GM19324 (cell line): ENCODE measurements around the gene INA.
"Not testable (repeated sequence)": the region's sequence is repeated elsewhere in the genome, so short reads cannot be mapped to it uniquely, and the experiment has no call there.

Source experiments
- ATAC-seq: cut with Tn5 transposase; IDR thresholded peaks from one replicate; pipeline ENCODE4 v1.9.1; 2021; ENCODE audit warnings: mild to moderate bottlenecking, moderate library complexity; ENCODE audit not compliant: unreplicated experiment, low FRiP score

Gene INA

DNA sequence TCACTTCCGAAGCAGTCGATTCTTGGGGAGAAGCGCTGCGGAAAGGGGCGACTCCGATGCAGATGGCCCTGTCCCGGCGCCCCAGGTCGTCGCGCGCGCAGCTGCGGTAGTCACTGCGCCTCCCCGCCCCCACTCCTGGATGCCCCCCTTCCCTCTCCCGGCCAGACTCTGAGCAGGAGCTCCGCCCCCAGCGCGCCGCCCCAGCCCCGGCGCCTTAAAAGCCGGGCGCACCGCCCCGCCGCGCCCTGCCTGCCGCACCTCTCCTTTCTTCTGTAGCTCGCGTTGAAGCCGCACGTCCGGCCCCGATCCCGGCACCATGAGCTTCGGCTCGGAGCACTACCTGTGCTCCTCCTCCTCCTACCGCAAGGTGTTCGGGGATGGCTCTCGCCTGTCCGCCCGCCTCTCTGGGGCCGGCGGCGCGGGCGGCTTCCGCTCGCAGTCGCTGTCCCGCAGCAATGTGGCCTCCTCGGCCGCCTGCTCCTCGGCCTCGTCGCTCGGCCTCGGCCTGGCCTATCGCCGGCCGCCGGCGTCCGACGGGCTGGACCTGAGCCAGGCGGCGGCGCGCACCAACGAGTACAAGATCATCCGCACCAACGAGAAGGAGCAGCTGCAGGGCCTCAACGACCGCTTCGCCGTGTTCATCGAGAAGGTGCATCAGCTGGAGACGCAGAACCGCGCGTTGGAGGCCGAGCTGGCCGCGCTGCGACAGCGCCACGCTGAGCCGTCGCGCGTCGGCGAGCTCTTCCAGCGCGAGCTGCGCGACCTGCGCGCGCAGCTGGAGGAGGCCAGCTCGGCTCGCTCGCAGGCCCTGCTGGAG, at the start of gene INA:
INA (plus strand) TSS at position 243 of the 817 bp plus-strand sequence; CDS start at position 317, 74 bp downstream.
- no peak for ATAC-seq

DNA sequence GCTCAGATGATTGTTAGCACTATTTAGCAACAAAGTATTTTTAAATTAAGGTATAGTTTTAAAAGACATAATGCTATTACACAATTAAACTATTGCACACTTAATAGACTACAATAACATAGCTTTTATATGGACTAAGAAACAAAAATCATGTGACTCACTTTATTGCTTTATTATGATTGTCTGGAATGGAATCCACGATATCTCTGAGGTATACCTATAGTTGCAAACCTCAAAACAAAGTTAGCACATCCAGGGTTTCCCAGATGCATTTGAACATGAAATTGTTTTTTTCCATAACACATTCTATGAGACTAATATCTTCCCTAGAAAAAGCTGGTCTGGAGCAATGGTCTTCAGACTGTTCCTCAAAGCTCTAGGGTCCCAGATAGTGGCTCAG, 49.5 kb upstream of the INA start:
- ATAC-seq, result no peak

DNA sequence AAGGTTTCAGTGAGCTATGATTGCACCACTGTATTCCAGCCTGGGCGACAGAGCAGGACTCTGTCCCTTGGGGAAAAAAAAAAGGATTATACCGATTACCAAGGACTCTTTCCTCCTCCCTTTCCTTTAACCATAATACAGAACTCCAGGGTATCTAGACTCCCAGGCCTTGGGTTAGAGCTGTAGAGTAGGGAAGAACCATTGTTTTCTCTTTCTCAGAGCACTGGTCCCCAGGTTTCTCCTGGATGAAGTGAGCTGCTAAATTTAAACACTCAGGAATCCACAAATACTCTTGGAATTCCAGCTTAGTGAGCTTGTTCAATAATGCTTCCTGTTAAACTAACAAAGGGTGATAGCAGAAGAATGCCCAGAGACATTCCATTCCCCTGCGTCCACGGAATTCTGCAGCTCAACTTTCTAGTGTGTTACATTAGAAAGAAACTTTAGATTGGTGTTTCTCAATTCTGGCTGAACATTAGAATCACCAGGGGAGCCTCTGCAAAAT, 45.8 kb upstream of the INA start:
- ATAC-seq, result no peak

DNA sequence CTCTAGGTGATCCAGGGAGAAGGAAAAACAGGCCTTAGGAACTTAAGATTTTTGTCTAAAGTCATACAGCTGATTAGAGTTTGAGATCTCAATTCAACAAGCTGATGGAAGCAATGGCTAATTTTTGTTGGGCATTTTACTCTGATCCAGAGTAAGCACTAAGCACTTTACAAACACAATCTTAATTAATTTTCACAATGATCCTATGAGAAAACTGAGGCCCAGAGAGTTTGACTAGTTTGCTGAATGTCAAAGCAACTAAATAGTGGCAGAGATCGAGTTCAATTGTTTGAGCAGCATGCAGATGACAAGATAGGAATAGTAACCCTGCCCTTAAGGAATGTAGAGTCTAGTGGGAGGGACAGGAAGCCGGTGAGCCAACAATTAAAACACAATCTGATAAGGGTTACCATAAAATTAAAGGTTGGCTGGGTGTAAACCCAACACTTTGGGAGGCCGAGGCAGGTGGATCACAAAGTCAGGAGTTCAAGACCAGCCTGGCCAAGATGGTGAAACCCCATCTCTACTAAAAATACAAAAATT, 44.7 kb upstream of the INA start:
- ATAC-seq, result no peak

DNA sequence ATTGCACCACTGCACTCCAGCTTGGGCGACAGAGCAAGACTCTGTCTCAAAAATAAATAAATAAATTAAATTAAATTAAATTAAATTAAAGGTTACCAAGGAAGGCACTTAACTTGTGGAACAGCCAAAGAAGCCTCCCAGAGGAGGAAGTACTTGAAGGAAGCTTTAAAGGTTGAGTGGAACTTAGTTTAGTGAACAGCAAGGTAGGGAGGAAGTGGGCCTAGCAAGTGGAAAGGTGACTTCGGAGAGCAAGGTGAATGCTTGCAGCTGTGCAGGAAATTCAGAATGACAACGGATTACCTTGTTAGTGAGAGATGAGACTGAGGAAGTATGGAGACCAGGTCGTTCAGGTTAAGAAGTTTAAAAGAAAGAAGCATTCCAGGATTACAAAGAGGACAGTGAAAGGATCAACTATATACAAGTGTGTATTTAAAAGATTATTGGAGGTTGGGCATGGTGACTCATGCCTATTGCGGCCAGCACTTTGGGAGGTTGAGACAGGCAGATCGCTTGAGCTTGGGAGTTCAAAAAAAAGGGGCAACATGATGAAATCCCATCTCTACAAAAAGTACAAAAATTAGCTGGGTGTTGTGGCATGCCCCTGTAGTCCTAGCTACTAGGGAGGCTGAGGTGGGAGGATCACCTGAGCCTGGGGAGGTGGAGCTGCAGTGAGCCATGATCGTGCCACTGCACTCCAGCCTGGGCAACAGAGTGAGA, 44.0 kb upstream of the INA start:
- no peak for ATAC-seq

DNA sequence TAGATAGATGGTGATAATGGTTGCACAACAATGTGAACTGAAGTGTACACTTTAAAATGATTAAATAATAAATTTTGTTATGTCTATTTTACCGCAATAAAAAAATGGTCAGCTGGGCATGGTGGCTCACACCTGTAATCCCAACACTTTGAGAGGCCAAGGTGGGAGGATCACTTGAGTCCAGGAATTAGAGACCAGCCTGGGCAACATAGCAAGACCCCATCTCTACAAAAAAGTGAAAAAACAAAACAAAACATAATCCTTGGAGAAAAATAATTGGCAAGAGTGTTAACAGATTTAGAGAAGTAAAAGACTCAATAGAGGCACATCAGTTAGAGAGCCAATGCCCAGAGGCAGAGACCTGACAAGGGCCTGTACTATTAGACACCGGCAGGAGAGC, 41.2 kb upstream of the INA start:
- no peak for ATAC-seq

DNA sequence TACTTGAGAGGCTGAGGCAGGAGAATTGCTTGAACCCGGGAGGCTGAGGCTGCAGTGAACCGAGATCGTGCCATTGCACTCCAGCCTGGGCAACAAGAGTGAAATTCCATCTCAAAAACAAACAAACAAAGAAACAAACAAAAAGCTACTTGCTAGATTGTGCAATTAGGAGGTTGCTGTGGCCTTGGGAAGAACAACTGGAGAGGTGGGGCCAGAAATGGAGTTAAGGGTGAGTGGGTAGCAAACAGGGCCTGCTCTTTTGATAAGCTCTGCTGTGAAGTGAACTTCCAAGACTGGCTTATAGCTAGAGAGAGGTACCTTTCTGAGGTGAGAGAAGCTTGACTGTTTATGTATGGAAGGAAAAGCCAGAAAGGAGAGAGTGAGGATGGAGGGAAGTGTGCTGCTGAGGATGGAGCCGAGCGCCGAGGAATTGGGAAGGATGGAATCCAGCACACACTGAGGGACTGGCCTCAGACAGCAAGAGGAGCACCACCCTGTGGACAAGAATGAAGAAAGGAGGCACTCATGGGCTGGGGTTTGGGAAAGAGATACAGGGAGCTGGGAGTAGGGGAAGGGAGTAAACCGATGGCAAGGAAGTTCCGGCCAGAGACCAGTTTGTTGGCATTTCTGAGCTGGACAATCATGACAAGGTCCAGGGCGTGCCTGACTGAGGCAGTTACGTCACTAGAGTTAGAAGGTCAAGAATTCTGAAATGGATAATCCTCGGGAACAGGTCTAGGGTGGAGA, 38.3 kb upstream of the INA start:
- ATAC-seq, result no peak

DNA sequence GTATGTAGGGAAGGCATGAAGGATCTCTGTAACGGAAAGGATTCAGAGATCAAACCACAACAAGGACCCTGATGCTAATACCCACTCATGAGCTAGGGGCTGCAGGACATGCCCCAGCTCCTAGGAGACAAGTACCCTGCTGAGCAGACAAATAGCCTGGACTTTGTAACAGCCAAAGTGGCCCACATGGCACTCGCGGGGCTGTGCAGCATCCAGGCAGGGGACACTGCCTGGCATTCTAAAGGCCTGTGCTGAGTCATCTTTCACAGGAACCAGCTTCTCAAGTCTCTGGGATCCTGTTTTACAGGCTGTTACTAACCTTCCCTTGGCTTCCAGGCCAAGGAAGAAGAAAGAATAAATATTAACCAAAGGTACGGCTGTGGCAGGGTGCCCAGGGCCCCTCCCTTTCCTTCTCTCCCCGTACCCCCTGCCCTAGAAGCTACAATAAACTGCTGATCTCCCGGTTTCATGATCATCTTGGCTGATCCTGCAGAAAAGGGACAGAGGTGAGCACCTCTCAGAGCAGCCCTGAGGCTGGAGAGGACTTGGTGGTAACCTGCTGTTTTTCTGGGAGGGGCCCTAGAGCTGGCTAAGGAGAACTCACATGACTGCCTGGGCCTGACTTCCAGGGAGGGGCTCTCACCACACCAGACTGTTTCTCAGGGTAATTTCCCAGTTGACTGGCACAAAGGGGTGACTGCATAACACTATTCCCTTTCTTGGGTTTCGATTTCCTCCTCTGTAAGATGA, 35.5 kb upstream of the INA start:
- ATAC-seq, result no peak

DNA sequence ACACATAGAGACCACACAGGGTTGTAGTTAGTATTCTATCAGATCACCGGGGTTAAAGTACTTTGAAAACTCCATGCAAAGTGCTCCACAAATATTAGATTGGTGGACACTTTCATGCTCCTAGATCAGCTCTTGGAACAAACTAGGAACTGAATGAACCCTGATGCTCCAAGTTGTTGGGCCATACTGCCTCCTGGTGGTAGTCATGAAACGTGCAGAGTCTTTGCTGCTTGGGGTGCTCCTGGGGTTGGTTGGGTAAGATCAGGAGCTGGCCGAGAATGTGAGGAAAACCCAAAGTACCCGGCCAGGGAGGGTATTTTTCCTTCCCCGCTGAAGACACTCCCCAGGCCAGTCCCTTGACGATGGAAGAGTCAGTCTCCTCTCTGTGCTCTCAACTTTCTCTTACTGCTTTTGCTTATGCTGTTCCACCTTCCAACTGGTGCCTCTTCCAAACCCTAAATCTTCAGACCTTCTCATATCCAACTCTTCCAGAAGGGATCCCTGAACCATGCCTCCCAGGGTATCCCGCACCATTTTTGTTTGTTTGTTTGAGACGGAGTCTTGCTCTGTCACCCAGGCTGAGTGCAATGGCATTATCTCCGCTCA, 32.2 kb upstream of the INA start:
- ATAC-seq, result no peak

DNA sequence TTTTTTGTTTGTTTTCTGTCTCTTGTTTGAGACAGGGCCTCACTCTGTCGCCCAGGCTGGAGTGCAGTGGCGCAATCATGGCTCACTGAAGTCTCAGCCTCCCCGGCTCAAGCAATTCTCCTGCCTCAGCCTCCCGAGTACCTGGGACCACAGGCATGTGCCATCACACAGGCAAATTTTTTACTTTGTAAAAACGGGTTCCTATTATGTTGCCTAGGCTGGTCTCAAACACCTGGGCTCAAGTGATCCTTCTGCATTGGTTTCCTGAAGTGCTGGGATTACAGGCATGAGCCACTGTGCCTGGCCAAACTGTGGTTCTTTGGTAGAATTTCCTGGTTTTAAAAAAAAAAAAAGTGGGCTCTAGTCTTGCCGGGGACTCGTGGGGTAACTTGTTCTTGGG, 31.4 kb upstream of the INA start, which contains the start of gene RPEL1:
RPEL1 (plus strand) TSS at position 301 of the 400 bp plus-strand sequence. CDS start 110 bp downstream, outside the sequence.
- ATAC-seq, result not testable (repeated sequence)

DNA sequence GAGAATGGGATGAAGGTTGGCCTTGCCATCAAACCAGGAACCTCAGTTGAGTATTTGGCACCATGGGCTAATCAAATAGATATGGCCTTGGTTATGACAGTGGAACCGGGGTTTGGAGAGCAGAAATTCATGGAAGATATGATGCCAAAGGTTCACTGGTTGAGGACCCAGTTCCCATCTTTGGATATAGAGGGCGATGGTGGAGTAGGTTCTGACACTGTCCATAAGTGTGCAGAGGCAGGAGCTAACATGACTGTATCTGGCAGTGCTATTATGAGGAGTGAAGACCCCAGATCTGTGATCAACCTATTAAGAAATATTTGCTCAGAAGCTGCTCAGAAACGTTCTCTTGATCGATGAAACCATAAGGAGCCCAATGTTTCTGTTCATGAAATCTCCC, 30.6 kb upstream of the INA start:
- no peak for ATAC-seq

DNA sequence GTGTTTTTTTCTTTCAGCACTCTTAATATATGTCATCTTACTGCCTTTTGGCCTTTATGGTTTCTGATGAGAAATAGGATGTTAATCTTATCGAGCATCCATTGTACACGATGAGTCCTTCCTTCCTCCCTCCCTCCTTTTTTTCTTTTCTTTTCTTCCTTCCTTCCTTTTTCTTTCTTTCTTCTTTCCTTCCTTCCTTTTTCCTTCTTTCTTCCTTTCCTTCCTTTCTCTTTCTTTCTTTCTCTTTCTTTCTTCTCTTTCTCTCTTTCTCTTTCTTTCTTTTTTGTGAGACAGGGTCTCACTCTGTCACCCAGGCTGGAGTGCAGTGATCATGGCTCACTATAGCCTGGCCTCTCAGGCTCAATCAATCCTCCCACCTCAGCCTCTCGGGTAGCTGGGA, 22.8 kb upstream of the INA start:
- no peak for ATAC-seq

DNA sequence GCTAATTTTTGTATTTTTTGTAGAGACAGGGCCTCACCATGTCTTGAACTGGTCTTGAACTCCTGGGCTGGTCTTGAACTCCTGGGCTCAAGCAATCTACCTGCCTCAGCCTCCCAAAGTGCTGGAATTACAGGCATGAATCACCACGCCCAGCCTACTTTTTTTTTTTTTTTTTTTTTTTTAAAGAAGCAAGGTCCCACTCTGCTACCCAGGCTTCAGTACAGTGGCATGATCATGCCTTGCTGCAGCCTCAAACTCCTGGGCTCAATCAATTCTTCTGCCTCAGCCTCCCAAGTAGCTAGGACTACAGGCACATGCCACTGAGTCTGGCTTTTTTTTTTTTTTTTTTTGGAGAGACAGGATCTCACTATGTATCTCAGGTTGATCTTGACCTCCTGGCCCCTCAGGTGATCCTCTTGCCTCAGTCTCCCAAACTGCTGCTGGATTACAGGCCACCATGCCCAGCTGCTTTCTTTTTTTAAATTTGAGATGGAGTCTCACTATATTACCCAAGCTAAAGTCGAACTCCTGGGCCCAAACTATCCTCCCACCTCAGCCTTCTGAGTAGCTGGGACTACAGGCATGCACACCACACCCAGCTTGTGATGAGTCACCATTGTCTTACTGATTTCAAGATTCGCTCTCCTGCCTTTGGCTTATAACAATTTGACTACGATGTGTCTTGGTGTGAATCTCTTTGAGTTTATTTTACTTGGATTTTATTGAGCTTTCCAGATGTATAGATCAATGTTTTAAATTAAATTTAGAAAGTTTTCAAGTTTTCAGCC, 22.2 kb upstream of the INA start:
- no peak for ATAC-seq

DNA sequence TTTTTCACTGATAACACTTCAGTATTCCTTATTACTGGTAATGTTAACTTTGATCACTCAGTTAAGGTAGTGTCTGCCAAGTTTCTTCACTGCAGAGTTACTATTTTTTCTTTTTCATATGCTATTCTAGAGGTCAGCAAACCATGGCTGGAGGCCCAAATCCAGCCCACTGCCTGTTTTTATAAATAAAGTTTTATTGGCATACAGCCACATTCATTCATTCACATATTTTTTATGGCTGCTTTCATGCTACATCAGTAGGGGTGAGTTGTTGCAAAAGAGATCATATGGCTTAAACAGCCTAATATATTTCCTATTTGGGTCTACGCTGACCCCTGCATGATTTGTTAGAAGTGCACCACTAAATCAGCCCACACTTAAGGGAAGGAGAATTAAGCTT, 20.3 kb upstream of the INA start:
- ATAC-seq, result no peak

DNA sequence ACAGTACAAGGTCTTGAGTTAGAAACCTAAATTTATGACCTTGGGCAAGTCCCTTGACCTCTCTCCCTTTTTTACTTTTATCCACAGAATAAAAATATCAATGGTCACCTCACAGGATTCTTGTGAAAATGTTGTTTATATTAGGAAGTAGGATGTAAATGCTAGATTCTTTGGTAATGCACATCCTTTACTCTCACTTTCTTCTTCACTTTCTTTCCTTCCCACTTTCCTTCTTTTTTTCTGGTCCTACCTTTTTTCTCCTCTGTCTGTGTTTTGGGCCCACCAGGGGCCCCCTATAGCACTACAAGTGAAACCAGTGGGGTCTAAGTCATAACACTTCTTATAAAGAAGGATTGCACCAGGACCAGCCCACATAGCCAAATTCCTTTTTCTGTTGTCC, 19.1 kb upstream of the INA start:
- ATAC-seq, result no peak

DNA sequence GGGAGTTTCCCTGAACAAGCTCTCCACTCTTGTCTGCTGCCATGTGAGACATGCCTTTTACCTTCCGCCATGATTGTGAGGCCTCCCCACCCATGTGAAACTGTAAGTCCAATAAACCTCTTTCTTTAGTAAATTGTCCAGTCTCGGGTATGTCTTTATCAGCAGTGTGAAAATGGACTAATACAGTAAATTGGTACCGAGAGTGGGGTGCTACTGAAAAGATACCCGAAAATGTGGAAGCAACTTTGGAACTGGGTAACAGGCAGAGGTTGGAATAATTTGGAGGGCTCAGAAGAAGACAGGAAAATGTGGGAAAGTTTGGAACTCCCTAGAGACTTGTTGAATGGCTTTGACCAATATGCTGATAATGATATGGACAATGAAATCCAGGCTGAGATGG, 18.0 kb upstream of the INA start:
- not testable (repeated sequence) for ATAC-seq

DNA sequence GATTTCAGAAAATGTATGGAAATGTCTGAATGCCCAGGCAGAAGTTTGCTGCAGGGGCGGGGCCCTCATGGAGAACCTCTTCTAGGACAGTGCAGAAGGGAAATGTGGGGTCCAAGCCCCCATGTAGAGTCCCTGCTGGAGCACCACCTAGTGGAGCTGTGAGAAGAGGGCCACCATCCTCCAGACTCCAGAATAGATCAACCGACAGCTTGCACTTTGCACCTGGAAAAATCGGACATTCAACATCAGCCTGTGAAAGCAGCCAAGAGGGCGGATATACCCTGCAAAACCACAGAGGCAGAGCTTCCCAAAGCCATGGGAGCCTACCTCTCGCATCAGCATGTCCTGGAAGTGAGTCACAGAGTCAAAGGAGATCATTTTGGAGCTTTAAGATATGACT, 16.9 kb upstream of the INA start:
- no peak for ATAC-seq

DNA sequence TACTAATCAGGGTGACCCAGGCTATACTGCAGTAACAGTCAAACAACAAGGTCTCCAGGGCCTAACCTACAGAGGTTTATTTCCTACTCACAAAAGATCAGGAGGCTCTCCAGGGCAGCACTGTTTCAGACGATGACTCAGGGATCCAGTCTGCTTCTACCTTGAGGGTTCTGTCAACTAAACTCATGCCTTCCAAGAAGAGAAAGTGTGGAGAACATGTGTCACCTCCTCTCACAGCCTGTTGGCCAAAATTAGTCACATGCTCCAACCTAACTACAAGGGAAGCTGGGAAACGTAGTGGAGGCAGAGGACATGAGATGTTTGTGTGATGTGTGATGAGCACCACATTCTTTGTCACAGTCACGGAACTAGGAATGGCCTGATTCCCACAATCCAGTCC, 14.7 kb upstream of the INA start:
- ATAC-seq, result no peak
